ENCODE results near the gene PRDM15. TPM values are rescaled to one million over a fixed set of nuclear protein-coding genes. Genes with fewer than 3 reads are reported as not detected.
A peak's percentile ranks its signal among the peaks of the same experiment; 100 is the strongest.

The PRDM15 gene
- total RNA-seq, 2 experiments from 2014 or later = 10.4 to 12.0 TPM

DNA sequence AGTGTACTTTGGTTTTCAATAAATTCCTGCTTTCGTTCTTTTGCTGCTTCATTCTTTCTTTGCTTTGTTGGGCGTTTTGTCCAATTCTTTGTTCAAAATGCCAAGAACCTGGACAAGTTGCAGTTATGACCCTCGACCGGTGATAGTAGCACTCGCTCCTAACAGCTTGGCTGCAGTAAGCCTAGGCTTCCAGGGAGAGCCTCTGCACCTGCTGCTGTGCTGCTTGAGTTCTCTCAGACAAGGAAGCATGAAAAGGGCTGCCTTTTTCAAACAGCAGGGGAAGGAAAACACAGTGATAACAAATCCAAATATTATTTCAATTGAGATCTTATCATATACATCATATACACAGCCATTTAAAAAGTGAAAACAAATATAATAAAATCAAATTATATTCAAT lies 99.5 kb downstream of the PRDM15 start:
- TF ChIP-seq, protein P1, sequence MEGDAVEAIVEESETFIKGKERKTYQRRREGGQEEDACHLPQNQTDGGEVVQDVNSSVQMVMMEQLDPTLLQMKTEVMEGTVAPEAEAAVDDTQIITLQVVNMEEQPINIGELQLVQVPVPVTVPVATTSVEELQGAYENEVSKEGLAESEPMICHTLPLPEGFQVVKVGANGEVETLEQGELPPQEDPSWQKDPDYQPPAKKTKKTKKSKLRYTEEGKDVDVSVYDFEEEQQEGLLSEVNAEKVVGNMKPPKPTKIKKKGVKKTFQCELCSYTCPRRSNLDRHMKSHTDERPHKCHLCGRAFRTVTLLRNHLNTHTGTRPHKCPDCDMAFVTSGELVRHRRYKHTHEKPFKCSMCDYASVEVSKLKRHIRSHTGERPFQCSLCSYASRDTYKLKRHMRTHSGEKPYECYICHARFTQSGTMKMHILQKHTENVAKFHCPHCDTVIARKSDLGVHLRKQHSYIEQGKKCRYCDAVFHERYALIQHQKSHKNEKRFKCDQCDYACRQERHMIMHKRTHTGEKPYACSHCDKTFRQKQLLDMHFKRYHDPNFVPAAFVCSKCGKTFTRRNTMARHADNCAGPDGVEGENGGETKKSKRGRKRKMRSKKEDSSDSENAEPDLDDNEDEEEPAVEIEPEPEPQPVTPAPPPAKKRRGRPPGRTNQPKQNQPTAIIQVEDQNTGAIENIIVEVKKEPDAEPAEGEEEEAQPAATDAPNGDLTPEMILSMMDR (IDR thresholded peaks at IDR 0.05) = no peak
- Histone ChIP-seq H3K4me1 (ENCODE audit: insufficient read depth, low read length) (peaks cover 6% of the 10 kb centered on the region), H3K27ac (ENCODE audit: low read depth in 1 of 2, low read length in 2 of 2) (no peak overlapping the region), H3K9me3 (ENCODE audit: control insufficient read depth in 1 of 2, insufficient read depth in 1 of 2, low read length in 2 of 2) (peaks cover 0 to 3% of the 10 kb centered on the region in 2 experiments), H3K27me3 (ENCODE audit: control insufficient read depth in 1 of 2, insufficient read depth in 2 of 2, low read length in 2 of 2) (peaks cover 50 to 79% of the 10 kb centered on the region in 2 experiments), H3K36me3 (ENCODE audit: insufficient read depth, low read length) (no peaks in the 10 kb centered on the region), H3K4me3 (ENCODE audit: low read length) (no peak overlapping the region)
- ChIA-PET POLR2A (interaction anchor here (1.1 kb wide), 1 partner anchor 9 kb away, joined by 3 read pairs; no protein-coding TSS in a partner anchor), CTCF (no interaction called here)
- DNase-seq = no peak
- Mint-ChIP-seq H3K36me3 (ENCODE audit: low read depth) (no peaks in the 10 kb centered on the region), H3K4me3 (no peak overlapping the region), H3K4me1 (ENCODE audit: low read depth) (peaks cover 15% of the 10 kb centered on the region), H3K9me3 (no peaks in the 10 kb centered on the region), H3K27ac (no peak overlapping the region), H3K27me3 (peaks cover 88% of the 10 kb centered on the region)
- intact Hi-C loops (cut with DNase I, micrococcal nuclease) = no loop called here
- ATAC-seq (ENCODE audit: poor library complexity) = no peak

DNA sequence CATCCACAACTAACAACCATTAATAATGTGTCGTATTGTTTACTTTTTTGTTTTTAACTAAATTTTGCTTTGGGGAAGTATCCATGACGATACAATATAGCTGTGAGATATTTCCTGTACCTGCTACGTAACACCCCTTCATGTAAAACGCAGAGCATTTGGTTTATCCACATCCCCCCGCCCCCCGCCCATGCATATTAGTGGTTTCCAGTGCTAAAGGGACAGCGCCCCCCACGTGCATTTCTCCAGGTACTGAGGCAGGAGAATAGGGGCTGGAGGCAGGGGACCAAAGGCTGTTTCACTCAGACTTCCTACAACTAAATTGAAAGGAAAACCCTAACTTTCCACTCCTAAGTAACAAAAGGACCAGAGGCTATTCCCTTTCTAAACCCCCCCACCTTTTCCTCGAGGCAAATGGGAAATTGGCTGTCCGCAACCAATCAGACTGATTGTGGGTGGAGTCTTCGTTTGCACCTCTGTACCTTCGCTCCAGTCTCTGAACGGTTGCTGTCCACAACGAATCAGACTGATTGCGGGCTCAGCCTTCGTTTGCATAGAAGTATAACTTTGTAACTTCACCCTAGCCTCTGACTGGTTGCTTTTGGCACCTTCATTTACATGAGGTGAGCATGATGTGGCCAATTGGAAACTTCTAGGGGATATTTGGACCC lies 100.1 kb downstream of the PRDM15 start:
- Mint-ChIP-seq H3K36me3 (ENCODE audit: low read depth) (no peaks in the 10 kb centered on the region), H3K4me1 (ENCODE audit: low read depth) (peaks cover 15% of the 10 kb centered on the region), H3K9me3 (no peaks in the 10 kb centered on the region), H3K27ac (no peak overlapping the region), H3K4me3 (peak overlapping the region; percentile 28), H3K27me3 (peaks cover 88% of the 10 kb centered on the region)
- intact Hi-C loops (cut with DNase I, micrococcal nuclease) = no loop called here
- Histone ChIP-seq H3K9me3 (ENCODE audit: control insufficient read depth in 1 of 2, insufficient read depth in 1 of 2, low read length in 2 of 2) (peaks cover 0 to 3% of the 10 kb centered on the region in 2 experiments), H3K4me3 (ENCODE audit: low read length) (no peak overlapping the region), H3K27ac (ENCODE audit: low read depth in 1 of 2, low read length in 2 of 2) (no peak overlapping the region), H3K27me3 (ENCODE audit: control insufficient read depth in 1 of 2, insufficient read depth in 2 of 2, low read length in 2 of 2) (peaks cover 45 to 76% of the 10 kb centered on the region in 2 experiments), H3K4me1 (ENCODE audit: insufficient read depth, low read length) (peaks cover 6% of the 10 kb centered on the region), H3K36me3 (ENCODE audit: insufficient read depth, low read length) (no peaks in the 10 kb centered on the region)
- TF ChIP-seq, protein P1 (IDR thresholded peaks at IDR 0.05) = no peak
- ChIA-PET POLR2A (interaction anchor here (1.1 kb wide), 1 partner anchor 9 kb away, joined by 3 read pairs; no protein-coding TSS in a partner anchor), CTCF (no interaction called here)
- DNase-seq = no peak
- peak; percentile 68 for ATAC-seq (ENCODE audit: poor library complexity)

DNA sequence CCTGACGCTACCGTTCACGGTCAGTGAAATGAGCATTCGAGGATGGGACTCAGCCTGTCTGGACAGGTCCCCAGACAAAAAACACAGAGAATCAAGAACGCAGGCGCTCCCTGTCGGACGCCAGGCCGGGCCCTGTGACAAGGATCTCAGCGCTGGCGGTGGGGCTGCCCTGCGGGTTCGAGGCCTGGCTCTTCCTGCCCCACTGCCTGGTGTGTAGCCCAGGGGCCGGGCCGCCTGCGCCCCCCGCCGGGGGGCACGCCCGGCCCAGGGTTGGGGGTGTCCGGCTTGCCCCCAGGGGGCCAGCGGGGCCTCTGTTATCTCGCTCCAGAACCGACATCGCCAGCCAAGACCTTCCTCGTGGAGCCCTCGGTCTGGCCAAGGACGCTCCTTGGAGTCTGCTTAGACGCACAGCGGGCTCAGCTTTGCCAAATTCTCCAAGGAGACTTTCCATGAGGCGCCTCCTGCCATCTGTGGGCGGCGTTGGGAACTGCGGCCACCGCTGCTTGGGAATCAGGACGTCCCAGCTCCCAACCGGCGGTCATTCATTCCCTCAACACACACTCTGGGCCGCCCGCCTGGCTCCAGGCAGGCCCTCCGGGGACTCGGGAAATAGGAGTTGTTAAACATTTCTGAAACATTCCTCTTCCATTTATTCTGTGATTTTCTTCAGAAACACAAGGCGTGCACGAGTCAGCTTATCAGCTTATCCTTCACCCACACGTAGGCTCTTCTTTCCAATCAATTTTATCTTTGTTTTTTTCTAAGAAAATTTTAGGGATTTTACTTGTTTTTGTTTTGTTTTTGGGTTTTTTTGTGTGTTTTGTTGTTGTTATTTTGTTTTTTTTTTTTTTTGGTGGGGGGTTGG lies 101.0 kb downstream of the PRDM15 start:
- CTCF ChIA-PET = no interaction called here

More for the DNA sequence above, 101.0 kb downstream of the PRDM15 start:
- Mint-ChIP-seq H3K27me3 (peaks cover 84% of the 10 kb centered on the region), H3K4me1 (ENCODE audit: low read depth) (peaks cover 11% of the 10 kb centered on the region), H3K27ac (no peak overlapping the region), H3K36me3 (ENCODE audit: low read depth) (no peaks in the 10 kb centered on the region), H3K4me3 (no peak overlapping the region), H3K9me3 (no peaks in the 10 kb centered on the region)
- no peaks in the 10 kb centered on the region for H3K4me1 ChIP-seq (ENCODE audit: insufficient read depth, low read length)
- TF ChIP-seq, protein P1 (IDR thresholded peaks at IDR 0.05) = no peak
- ATAC-seq (ENCODE audit: poor library complexity) (no peak), DNase-seq (peak in 2 of 14 experiments; percentile 42 to 47)
- H3K36me3 ChIP-seq (ENCODE audit: insufficient read depth, low read length) = no peaks in the 10 kb centered on the region
- intact Hi-C loops (cut with DNase I, micrococcal nuclease) = no loop called here
- H3K27me3 ChIP-seq (ENCODE audit: control insufficient read depth in 1 of 2, insufficient read depth in 2 of 2, low read length in 2 of 2) = peaks cover 45 to 73% of the 10 kb centered on the region in 2 experiments
- H3K9me3 ChIP-seq (ENCODE audit: control insufficient read depth in 1 of 2, insufficient read depth in 1 of 2, low read length in 2 of 2) = peaks cover 0 to 3% of the 10 kb centered on the region in 2 experiments
- H3K27ac ChIP-seq (ENCODE audit: low read depth in 1 of 2, low read length in 2 of 2) = no peak overlapping the region
- H3K4me3 ChIP-seq (ENCODE audit: low read length) = no peak overlapping the region
- POLR2A ChIA-PET = interaction anchor here (0.9 to 1.1 kb wide), 2 partner anchors 8 to 147 kb away, joined by 3 read pairs; no protein-coding TSS in a partner anchor
